Measurements from ENCODE around the gene EXOC4.

EXOC4 gene

GRCh38 chr7:133911724-133912123 is 658.8 kb downstream of the EXOC4 start (continued):
- TF ChIP-seq ZNF785 (tag by site-specific recombination; IDR thresholded peaks at IDR 0.05) (no peak), ZNF600 (tag by site-specific recombination; IDR thresholded peaks at IDR 0.05) (no peak), ZNF239 (tag by site-specific recombination; IDR thresholded peaks at IDR 0.05) (no peak), TCF7L2 (IDR thresholded peaks at IDR 0.05; ENCODE audit: borderline replicate concordance, low read depth, low read length) (no peak)

DNA sequence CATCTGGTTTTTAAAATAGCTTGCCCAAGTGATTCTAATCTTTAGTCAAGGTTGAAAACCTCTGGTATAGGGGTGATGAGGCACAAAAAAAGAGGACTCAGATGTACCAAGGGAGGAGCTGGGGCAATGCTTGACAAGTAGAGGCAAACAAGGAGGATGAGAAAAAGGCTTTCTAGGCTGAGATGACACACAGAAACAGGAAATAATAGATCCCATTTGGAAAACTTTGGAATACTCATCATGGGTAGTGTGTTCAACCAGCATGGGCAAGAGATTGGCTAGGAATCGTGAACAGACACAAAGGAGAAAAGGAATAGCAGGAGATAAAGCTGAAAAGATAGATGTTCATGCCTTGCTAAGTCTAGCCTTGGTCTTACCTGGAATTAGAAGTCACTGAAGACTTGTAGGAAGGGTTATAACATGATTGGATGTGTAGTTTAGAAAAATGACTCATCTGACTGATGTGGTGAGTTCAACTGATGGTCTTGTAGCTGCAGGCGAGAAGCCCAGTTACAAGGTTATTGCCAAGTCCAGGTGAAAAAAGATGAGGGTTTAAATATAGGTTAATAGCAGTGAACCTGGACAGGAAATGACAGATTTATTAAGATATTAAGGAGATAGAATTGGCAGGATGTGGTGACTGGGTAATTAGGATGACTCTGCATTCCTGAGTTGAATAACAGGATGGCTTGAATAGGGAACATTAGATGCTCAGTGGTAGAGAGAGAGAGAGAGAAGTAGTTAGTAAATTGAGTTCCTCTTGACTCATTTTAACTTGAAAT is 660.2 kb downstream of the EXOC4 start:
- H3K27ac ChIP-seq (ENCODE audit: extremely low read depth, low read depth, low read length): no peak overlapping the region
- POLR2A ChIA-PET: no interaction called here
- CTCF ChIA-PET: interaction anchor here (0.6 kb wide), 1 partner anchor 95 kb away, joined by 3 read pairs; no protein-coding TSS in a partner anchor

DNA sequence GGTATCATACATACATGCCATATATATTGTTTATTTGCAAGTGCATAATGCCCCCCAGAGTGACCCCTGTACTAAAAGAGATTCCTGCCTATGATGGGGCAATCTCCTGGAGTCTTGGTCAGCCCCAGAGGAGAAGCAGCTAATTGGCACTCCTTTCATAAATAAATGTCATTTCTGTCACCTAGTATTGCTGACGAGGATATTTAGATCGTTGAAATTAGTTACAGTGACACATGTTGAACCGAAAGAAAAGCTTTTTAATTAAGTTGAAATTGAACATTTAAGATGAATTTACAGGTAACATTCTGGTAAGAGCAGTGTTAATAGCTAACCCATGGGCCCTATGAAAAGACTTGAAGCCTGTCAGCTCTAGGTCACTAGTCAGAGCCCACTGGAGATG is 663.7 kb downstream of the EXOC4 start:
- Histone ChIP-seq H3K4me3 (ENCODE audit: low read depth, low read length) (no peak overlapping the region), H3K4me1 (ENCODE audit: control insufficient read depth, insufficient read depth, low read length) (no peaks in the 10 kb centered on the region), H3K36me3 (ENCODE audit: control insufficient read depth in 2 of 2, insufficient read depth in 1 of 2, low read length in 2 of 2) (no peaks in the 10 kb centered on the region), H3K27ac (ENCODE audit: extremely low read depth, low read depth, low read length) (no peak overlapping the region), H3K9me3 (ENCODE audit: control insufficient read depth, insufficient read depth, low read depth, low read length) (no peaks in the 10 kb centered on the region)
- TF ChIP-seq KLF8 (tag by site-specific recombination; IDR thresholded peaks at IDR 0.05) (no peak), PATZ1 (tag by site-specific recombination; IDR thresholded peaks at IDR 0.05) (no peak), KLF17 (tag by site-specific recombination; IDR thresholded peaks at IDR 0.05) (no peak), ZNF138 (tag by site-specific recombination; IDR thresholded peaks at IDR 0.05; ENCODE audit: borderline replicate concordance) (no peak), ZNF155 (tag by site-specific recombination; IDR thresholded peaks at IDR 0.05) (no peak)
- ChIA-PET CTCF (interaction anchor here (0.6 kb wide), 1 partner anchor 100 kb away, joined by 4 read pairs; no protein-coding TSS in a partner anchor), POLR2A (no interaction called here)

More for the DNA sequence above, 660.2 kb downstream of the EXOC4 start:
- Histone ChIP-seq H3K9me3 (ENCODE audit: control insufficient read depth, insufficient read depth, low read depth, low read length) (no peaks in the 10 kb centered on the region), H3K4me1 (ENCODE audit: control insufficient read depth, insufficient read depth, low read length) (no peaks in the 10 kb centered on the region), H3K36me3 (ENCODE audit: control insufficient read depth in 2 of 2, insufficient read depth in 1 of 2, low read length in 2 of 2) (no peaks in the 10 kb centered on the region), H3K4me3 (ENCODE audit: low read depth, low read length) (no peak overlapping the region)
- TF ChIP-seq ZNF16 (tag by site-specific recombination; IDR thresholded peaks at IDR 0.05; ENCODE audit: low read depth) (no peak), ZNF623 (tag by site-specific recombination; IDR thresholded peaks at IDR 0.05) (no peak), ZBTB1 (tag by site-specific recombination; IDR thresholded peaks at IDR 0.05) (no peak), HOXD13 (CRISPR knock-in tag; IDR thresholded peaks at IDR 0.05; ENCODE audit: borderline replicate concordance) (no peak), GLI2 (tag by site-specific recombination; IDR thresholded peaks at IDR 0.05; ENCODE audit: borderline replicate concordance, low read depth) (no peak), ZNF221 (tag by site-specific recombination; IDR thresholded peaks at IDR 0.05; ENCODE audit: borderline replicate concordance) (no peak), ZNF23 (tag by site-specific recombination; IDR thresholded peaks at IDR 0.05; ENCODE audit: borderline replicate concordance) (no peak), ZNF843 (tag by site-specific recombination; IDR thresholded peaks at IDR 0.05) (no peak), ZNF184 (tag by site-specific recombination; IDR thresholded peaks at IDR 0.05) (no peak)

GRCh38 chr7:133919810-133920209 is 666.9 kb downstream of the EXOC4 start:
- Histone ChIP-seq H3K4me1 (ENCODE audit: control insufficient read depth, insufficient read depth, low read length) (no peaks in the 10 kb centered on the region), H3K9me3 (ENCODE audit: control insufficient read depth, insufficient read depth, low read depth, low read length) (no peaks in the 10 kb centered on the region), H3K27ac (ENCODE audit: extremely low read depth, low read depth, low read length) (no peak overlapping the region), H3K4me3 (ENCODE audit: low read depth, low read length) (no peak overlapping the region), H3K36me3 (ENCODE audit: control insufficient read depth in 2 of 2, insufficient read depth in 1 of 2, low read length in 2 of 2) (no peaks in the 10 kb centered on the region)
- POLR2A ChIA-PET: no interaction called here
- TF ChIP-seq ZNF555 (tag by site-specific recombination; conservative IDR thresholded peaks at IDR 0.05) (no peak), ZNF621 (tag by site-specific recombination; IDR thresholded peaks at IDR 0.05) (no peak), ZNF626 (tag by site-specific recombination; IDR thresholded peaks at IDR 0.05) (no peak), ZNF624 (tag by site-specific recombination; IDR thresholded peaks at IDR 0.05) (no peak), ZNF335 (tag by site-specific recombination; conservative IDR thresholded peaks at IDR 0.05) (no peak), ZNF354C (tag by site-specific recombination; IDR thresholded peaks at IDR 0.05; ENCODE audit: borderline replicate concordance, low read depth) (no peak), ZNF704 (tag by site-specific recombination; IDR thresholded peaks at IDR 0.05) (no peak)
- CTCF ChIA-PET: no interaction called here
